MM.1S (cell line): ENCODE results near the gene EXOC2.

Experiments
- CTCF ChIP-seq: fragments of 300-600 bp; sonication (generic); IDR thresholded peaks from 2 replicates; pipeline ENCODE4 v1.5.1; 2016; ENCODE audit warnings: antibody characterized with exemption, low read length, mixed read lengths
- EZH2phosphoT487 ChIP-seq: fragments of 300-600 bp; sonication (generic); IDR thresholded peaks from 2 replicates; pipeline ENCODE4 v1.6.1; 2018; ENCODE audit warnings: antibody characterized with exemption, low read length

DNA sequence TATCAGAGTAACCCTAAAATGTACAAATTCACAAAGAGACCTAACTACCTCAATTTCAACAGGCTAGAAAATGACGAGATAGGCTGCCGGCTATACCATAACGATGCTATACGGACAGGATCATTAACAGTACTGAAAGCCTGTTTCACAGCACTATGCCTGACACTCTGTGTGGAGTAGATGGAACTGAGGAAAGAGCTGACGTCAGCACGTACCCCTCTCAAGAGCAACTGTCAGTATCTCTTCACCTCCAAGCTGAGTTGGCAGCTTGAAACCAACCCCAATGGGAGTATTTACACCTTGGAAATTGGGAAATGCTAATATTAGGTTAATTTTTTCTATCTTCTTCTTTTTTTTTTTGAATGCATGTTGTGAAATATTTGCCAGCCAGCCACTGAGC lies 89.7 kb downstream of the EXOC2 start:
- TF ChIP-seq CTCF (no peak), EZH2phosphoT487 (no peak)
